ENCODE measurements around the gene RPS16. TPM values are rescaled to one million over a fixed set of nuclear protein-coding genes. Genes with fewer than 3 reads are reported as not detected.

The RPS16 gene
- total and polyA plus RNA-seq, 2 of the 13 experiments (the other 11 are each of a cell fraction or from before 2014, with no cell fraction given), result 488 to 2,583 TPM

- TF ChIP-seq TIGD3 (CRISPR knock-in tag; IDR thresholded peaks at IDR 0.05; ENCODE audit: borderline replicate concordance), result no peak
- no peak for TF ChIP-seq ZNF484 (CRISPR knock-in tag; IDR thresholded peaks at IDR 0.05; ENCODE audit: borderline replicate concordance, low read depth)
- TF ChIP-seq POLR2AphosphoS2 (IDR thresholded peaks at IDR 0.05; ENCODE audit: low read depth, low read length), result no peak
- TF ChIP-seq ZBTB3 (CRISPR knock-in tag; IDR thresholded peaks at IDR 0.05; ENCODE audit: borderline replicate concordance, low read depth), result 0 out of 2 replicates have a peak, but pooled peaks have one; percentile 45
- TF ChIP-seq PHF5A (CRISPR knock-in tag; IDR thresholded peaks at IDR 0.05; ENCODE audit: low read depth, unreplicated experiment), result no peak
- no peak for TF ChIP-seq ELF1 (CRISPR knock-in tag; IDR thresholded peaks at IDR 0.05)
- no peak for TF ChIP-seq ZHX2 (IDR thresholded peaks at IDR 0.05; ENCODE audit: low read depth)
- TF ChIP-seq ZHX2 (CRISPR knock-in tag; IDR thresholded peaks at IDR 0.05; ENCODE audit: borderline replicate concordance), result no peak
- TF ChIP-seq ZNF737 (CRISPR knock-in tag; IDR thresholded peaks at IDR 0.05; ENCODE audit: borderline replicate concordance), result no peak
- no peak for TF ChIP-seq SALL1 (CRISPR knock-in tag; IDR thresholded peaks at IDR 0.05)
- no peak for TF ChIP-seq HNRNPLL (IDR thresholded peaks at IDR 0.05; ENCODE audit: low read depth, low read length, poor library complexity, severe bottlenecking)
- TF ChIP-seq NFE2L1 (CRISPR knock-in tag; IDR thresholded peaks at IDR 0.05; ENCODE audit: borderline replicate concordance), result no peak
- TF ChIP-seq NFIC (IDR thresholded peaks at IDR 0.05; ENCODE audit: low read length), result no peak
- TF ChIP-seq MAFK (conservative IDR thresholded peaks at IDR 0.05 in 1 of 2, IDR thresholded peaks at IDR 0.05 in 1 of 2; ENCODE audit: low read length in 2 of 2), result no peak
- no peak for TF ChIP-seq ZNF44 (CRISPR knock-in tag; IDR thresholded peaks at IDR 0.05)
- no peak for TF ChIP-seq HOXA9 (CRISPR knock-in tag; IDR thresholded peaks at IDR 0.05; ENCODE audit: borderline replicate concordance)
- no peak for TF ChIP-seq RBAK (CRISPR knock-in tag; IDR thresholded peaks at IDR 0.05)
- TF ChIP-seq UBTF (CRISPR knock-in tag; IDR thresholded peaks at IDR 0.05), result peak; percentile 68; the same call in 1 of the 2 replicates
- TF ChIP-seq ZSCAN22 (CRISPR knock-in tag; IDR thresholded peaks at IDR 0.05), result no peak
These were observed 25.5 kb downstream of the RPS16 start (continued) for GRCh38 chr19:39410017-39410830.

Data from HepG2 (cell line).